Cerebellar cortex (tissue), 1 donor: ENCODE measurements around the gene CACFD1.

Experiments
- DNase-seq: peaks from one replicate; pipeline ENCODE4 v3.0.0-alpha.2; 2015; ENCODE audit warnings: low spot score

CACFD1 gene

DNA sequence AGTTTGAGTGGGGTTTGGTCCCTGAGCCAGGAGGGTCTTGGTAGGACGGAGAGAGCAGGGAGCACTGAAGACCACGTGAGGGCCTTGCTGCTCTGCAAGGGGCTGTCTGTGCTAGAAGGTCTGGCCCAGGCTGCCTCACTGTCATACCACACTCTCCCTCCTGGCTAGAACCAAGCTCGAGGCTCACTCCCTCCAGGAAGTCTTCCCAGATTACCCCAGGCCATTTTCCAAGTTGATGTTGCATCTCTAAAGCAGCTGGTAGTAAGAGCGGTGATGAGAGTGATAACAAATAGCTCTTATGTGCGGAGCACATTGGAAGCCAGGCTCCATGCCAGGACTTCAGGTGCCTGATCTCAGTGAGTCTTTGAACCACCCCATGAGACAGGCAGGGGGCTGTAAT is 58.4 kb downstream of the CACFD1 start:
- DNase-seq = no peak

DNA sequence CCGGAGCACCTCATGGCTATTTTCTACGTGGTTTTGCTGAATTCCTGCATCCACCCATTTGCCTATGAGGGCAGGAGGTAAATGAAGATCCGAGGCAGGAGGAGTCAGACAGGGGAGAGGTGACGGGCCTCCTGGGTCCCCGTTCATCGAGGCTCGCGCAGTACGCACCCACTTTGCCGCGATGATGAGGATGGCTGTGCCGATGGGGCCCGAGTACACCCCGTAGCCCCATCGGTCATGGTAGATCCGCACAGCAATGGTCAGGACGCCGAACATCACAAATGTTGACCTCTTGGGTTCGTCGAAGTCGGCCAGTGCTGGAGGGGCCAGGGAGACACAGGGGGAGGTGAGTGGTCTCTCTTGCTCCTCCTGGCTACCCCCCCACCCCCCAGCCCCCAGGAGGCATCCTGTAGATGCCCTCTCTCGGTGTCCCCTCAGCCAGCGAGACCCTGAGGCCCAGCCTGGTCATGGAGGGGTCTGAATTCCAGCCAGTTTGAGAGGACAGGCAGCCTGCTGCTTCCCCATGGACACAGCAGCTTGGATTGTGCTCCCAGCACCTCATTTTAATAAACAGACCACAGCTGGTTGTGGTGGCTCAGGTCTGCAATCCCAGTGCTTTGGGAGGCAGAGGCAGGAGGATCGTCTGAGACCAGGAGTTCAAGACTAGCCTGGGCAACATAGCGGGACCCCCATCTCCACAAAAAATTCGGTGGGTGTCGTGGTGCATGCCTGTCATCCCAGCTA is 59.1 kb downstream of the CACFD1 start:
- DNase-seq = no peak

DNA sequence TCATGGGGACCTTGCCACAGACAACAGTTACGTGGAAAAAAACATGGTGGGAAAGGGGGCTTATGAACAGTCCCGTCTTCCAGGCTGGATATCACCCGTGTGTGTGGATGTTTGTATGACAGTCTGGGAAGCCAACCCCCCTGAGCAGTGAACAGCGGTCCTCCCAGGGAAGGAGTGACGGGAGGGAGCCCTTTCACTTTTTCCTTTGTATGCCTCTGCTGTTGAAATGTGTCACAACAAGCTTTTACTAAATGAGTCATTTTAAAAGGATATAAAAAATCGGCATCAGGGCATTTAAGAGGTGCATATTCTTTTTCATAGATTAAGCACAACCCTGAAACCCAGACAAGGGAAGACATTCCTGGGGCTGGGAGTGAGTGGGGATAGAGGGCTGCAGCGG is 59.9 kb downstream of the CACFD1 start:
- no peak for DNase-seq

DNA sequence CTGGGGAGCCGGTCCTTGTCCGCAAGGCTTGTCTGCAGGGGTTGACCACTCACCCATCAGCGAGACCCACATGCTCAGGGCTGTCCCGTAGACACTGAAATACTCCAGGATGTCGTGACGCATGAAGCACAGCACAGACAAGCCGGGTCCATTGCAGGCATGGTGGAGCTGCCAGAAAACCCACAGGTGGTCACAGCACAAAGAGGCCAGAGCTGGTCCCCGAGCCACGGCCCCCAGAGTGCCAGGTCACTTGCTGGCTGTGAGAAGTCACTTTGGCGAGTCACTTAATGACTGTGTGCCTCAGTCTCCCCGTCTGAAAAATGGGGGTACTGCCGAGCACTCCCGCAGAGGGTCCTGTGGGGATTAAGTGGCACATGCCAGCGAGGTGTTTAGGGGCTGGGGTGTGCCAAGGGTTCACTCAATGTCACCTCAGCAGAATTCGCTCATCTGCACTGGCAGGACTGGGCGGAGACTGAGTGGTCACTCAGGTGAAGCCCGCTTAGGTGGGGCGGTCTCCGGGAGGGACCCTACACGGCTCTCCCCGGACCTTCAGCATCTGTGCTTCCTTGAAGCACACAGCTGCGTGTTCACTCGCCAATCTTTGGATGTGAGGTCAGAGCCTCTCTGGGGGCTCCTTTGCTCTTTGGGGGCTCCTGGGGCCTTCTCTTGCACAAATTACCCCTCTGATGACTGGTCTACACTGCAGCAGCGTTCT is 60.5 kb downstream of the CACFD1 start:
- DNase-seq = no peak
